HL-60/S4 treated with phorbol 12-myristate 13-acetate at 8.2 ng/mL for 4 days and 3 days (cell line): ENCODE measurements around the gene SPCS1.

Experiments used
- in situ Hi-C: fragments of 300-500 bp; cut with MboI; formaldehyde crosslinking; loops from 2 replicates; pipeline ENCODE4 v1.15.0; 2022; ENCODE audit warnings: low sequenced_read_pairs

SPCS1 gene

GRCh38 chr3:52728753-52729152 is 22.8 kb downstream of the SPCS1 start:
- in situ Hi-C loops = loop anchor here (25.0 kb wide), 2 partner anchors 209 to 359 kb away; no protein-coding TSS in a partner anchor

- in situ Hi-C loops = loop anchor here (25.0 kb wide), 2 partner anchors 207 to 357 kb away; no protein-coding TSS in a partner anchor
Observed at GRCh38 chr3:52730681-52731080, 24.8 kb downstream of the SPCS1 start.

GRCh38 chr3:52731590-52731989 is 25.7 kb downstream of the SPCS1 start:
- in situ Hi-C loops = loop anchor here (25.0 kb wide), 2 partner anchors 206 to 356 kb away; no protein-coding TSS in a partner anchor

- in situ Hi-C loops = loop anchor here (25.0 kb wide), 2 partner anchors 204 to 354 kb away; no protein-coding TSS in a partner anchor
Observed at GRCh38 chr3:52733256-52733891, 27.5 kb downstream of the SPCS1 start.

GRCh38 chr3:52739730-52740129 is 33.8 kb downstream of the SPCS1 start:
- in situ Hi-C loops = loop anchor here (25.0 kb wide), 2 partner anchors 198 to 348 kb away; no protein-coding TSS in a partner anchor

- in situ Hi-C loops = loop anchor here (25.0 kb wide), 2 partner anchors 195 to 345 kb away; no protein-coding TSS in a partner anchor
Observed at GRCh38 chr3:52742418-52743041, 36.6 kb downstream of the SPCS1 start.

- in situ Hi-C loops = loop anchor here (25.0 kb wide), 2 partner anchors 194 to 344 kb away; no protein-coding TSS in a partner anchor
Observed at GRCh38 chr3:52743152-52743551, 37.2 kb downstream of the SPCS1 start.

GRCh38 chr3:52743721-52744120 is 37.8 kb downstream of the SPCS1 start:
- in situ Hi-C loops = loop anchor here (25.0 kb wide), 2 partner anchors 194 to 344 kb away; no protein-coding TSS in a partner anchor

GRCh38 chr3:52752045-52752660 is 46.2 kb downstream of the SPCS1 start:
- in situ Hi-C loops = no loop called here

GRCh38 chr3:52754373-52754772 is 48.5 kb downstream of the SPCS1 start:
- in situ Hi-C loops = no loop called here

GRCh38 chr3:52756141-52756540 is 50.2 kb downstream of the SPCS1 start:
- in situ Hi-C loops = no loop called here
